K562 (cell line): ENCODE results near the gene NIPBL. TPM values are rescaled to one million over a fixed set of nuclear protein-coding genes. Genes with fewer than 3 reads are reported as not detected.
A peak's percentile ranks its signal among the peaks of the same experiment; 100 is the strongest.

Experiments
- ARID1B ChIP-seq: fragments of 450-650 bp; IDR thresholded peaks from 2 replicates; pipeline ENCODE4 v1.6.1; 2016; ENCODE audit warnings: antibody characterized with exemption, mild to moderate bottlenecking, inconsistent platforms
- ARID3A ChIP-seq: IDR thresholded peaks from 2 replicates; pipeline ENCODE4 v1.6.1; 2012; ENCODE audit warnings: low read depth, low read length, improper control_type of control experiment, borderline replicate concordance
- ATF6 ChIP-seq: sonication (generic); formaldehyde crosslinking; IDR thresholded peaks from 2 replicates; pipeline ENCODE4 v1.4.0; 2020; ENCODE audit warnings: mild to moderate bottlenecking, missing genetic modification reagents
- E2F1 ChIP-seq: sonication (generic); formaldehyde crosslinking; IDR thresholded peaks from 2 replicates; pipeline ENCODE4 v1.8.1; 2023; ENCODE audit warnings: mild to moderate bottlenecking, missing genetic modification reagents, moderate library complexity
- ESRRA ChIP-seq: fragments of 450-650 bp; IDR thresholded peaks from 2 replicates; pipeline ENCODE4 v1.6.1; 2014; ENCODE audit warnings: low read depth, mild to moderate bottlenecking, moderate library complexity, borderline replicate concordance
- HMGN3 ChIP-seq: IDR thresholded peaks from 2 replicates; pipeline ENCODE4 v1.6.1; 2011; ENCODE audit warnings: borderline replicate concordance, low read depth, mild to moderate bottlenecking, mixed read lengths, low read length; ENCODE audit not compliant: insufficient read length; ENCODE audit errors: extremely low read depth
- NFATC3 ChIP-seq: fragments of 450-650 bp; IDR thresholded peaks from 2 replicates; pipeline ENCODE4 v1.6.1; 2017; ENCODE audit warnings: mild to moderate bottlenecking
- RB1 ChIP-seq: fragments of 450-650 bp; IDR thresholded peaks from 2 replicates; pipeline ENCODE4 v1.6.1; 2017; ENCODE audit warnings: low read depth, mild to moderate bottlenecking
- SMARCA4 ChIP-seq: fragments of 450-650 bp; IDR thresholded peaks from 2 replicates; pipeline ENCODE4 v1.6.1; 2016
- THRB ChIP-seq: fragments of 450-650 bp; formaldehyde crosslinking; conservative IDR thresholded peaks from 2 replicates; pipeline ENCODE4 v1.4.0; 2022; ENCODE audit warnings: mild to moderate bottlenecking, missing genetic modification characterization
- ZC3H8 ChIP-seq: fragments of 450-650 bp; IDR thresholded peaks from 2 replicates; pipeline ENCODE4 v1.6.1; 2017
- ZNF583 ChIP-seq: fragments of 250-450 bp; sonication (Bioruptor Pico); IDR thresholded peaks from 2 replicates; pipeline ENCODE4 v1.4.0; 2020
- polyA plus RNA-seq, 8 experiments: library from polyadenylated mRNA; depleted of rRNA in 4 of 8; stranded (reverse) in 5 of 8; unstranded in 3 of 8; fragments of >200 nt; fragmentation: Nextera tagmentation in 2 of 8; fragmentation: Illumina TruSeq in 1 of 8; extraction: Ambion mirVana in 2 of 8; extraction: Trizol in 1 of 8; gene quantifications; 2 replicates each; pipeline versions ENCODE4 v1.2.1 to v1.2.3, GENCODE V29; 2011 to 2014; ENCODE audit warnings: inconsistent platforms in 1 of 8, missing spikeins in 1 of 8
- total RNA-seq, 7 experiments: library from RNA; depleted of rRNA in 6 of 7; stranded (reverse); fragments of >200 nt in 6 of 7; fragmentation: Illumina TruSeq in 2 of 7; extraction: Trizol in 2 of 7; gene quantifications; 2 replicates each; pipeline versions ENCODE4 v1.2.1 to v1.2.3, GENCODE V29; 2011 to 2021; ENCODE audit warnings: low replicate concordance in 1 of 7
- TF ChIP-seq, protein P1 (sequence below): fragments of 450-650 bp; formaldehyde crosslinking; IDR thresholded peaks from 2 replicates; pipeline ENCODE4 v1.4.0; 2020; ENCODE audit warnings: mild to moderate bottlenecking
- TF ChIP-seq, protein P2 (sequence below): fragments of 450-650 bp; IDR thresholded peaks from 2 replicates; pipeline ENCODE4 v1.6.1; 2017; ENCODE audit warnings: antibody characterized with exemption, mild to moderate bottlenecking

The NIPBL gene
- total and polyA plus RNA-seq, 9 of the 15 experiments (the other 6 are each of a cell fraction or from before 2014, with no cell fraction given), result 12.9 to 56.7 (median 38.9) TPM

DNA sequence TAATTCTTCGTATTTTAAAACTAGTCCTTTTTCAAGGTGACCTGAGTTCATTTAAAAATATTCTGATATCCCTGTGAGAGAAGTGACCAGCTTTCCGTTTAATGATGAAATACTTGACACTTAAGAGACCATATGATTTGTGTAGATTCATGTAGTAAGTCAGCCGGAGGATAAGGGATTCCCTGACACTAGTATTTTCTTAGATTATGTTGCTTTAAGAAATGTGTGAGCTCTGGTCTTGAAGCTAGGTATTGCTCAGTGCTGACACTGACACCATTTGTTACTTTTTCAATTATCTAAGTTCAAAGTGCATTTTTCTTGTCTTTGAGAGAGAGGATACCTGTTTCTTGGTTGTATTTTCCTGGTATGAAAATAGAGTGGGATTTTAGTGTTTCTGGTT, 4.2 kb downstream of the NIPBL start (continued):
- TF ChIP-seq, protein P1, sequence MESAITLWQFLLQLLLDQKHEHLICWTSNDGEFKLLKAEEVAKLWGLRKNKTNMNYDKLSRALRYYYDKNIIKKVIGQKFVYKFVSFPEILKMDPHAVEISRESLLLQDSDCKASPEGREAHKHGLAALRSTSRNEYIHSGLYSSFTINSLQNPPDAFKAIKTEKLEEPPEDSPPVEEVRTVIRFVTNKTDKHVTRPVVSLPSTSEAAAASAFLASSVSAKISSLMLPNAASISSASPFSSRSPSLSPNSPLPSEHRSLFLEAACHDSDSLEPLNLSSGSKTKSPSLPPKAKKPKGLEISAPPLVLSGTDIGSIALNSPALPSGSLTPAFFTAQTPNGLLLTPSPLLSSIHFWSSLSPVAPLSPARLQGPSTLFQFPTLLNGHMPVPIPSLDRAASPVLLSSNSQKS (CRISPR knock-in tag), result no peak
- peak; percentile 25; the same call in 1 of the 2 replicates for TF ChIP-seq SMARCA4
- TF ChIP-seq NFATC3, result no peak
- no peak for TF ChIP-seq THRB (CRISPR knock-in tag)
- TF ChIP-seq, protein P2, sequence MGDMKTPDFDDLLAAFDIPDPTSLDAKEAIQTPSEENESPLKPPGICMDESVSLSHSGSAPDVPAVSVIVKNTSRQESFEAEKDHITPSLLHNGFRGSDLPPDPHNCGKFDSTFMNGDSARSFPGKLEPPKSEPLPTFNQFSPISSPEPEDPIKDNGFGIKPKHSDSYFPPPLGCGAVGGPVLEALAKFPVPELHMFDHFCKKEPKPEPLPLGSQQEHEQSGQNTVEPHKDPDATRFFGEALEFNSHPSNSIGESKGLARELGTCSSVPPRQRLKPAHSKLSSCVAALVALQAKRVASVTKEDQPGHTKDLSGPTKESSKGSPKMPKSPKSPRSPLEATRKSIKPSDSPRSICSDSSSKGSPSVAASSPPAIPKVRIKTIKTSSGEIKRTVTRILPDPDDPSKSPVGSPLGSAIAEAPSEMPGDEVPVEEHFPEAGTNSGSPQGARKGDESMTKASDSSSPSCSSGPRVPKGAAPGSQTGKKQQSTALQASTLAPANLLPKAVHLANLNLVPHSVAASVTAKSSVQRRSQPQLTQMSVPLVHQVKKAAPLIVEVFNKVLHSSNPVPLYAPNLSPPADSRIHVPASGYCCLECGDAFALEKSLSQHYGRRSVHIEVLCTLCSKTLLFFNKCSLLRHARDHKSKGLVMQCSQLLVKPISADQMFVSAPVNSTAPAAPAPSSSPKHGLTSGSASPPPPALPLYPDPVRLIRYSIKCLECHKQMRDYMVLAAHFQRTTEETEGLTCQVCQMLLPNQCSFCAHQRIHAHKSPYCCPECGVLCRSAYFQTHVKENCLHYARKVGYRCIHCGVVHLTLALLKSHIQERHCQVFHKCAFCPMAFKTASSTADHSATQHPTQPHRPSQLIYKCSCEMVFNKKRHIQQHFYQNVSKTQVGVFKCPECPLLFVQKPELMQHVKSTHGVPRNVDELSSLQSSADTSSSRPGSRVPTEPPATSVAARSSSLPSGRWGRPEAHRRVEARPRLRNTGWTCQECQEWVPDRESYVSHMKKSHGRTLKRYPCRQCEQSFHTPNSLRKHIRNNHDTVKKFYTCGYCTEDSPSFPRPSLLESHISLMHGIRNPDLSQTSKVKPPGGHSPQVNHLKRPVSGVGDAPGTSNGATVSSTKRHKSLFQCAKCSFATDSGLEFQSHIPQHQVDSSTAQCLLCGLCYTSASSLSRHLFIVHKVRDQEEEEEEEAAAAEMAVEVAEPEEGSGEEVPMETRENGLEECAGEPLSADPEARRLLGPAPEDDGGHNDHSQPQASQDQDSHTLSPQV, result peak; percentile 13; the same call in 1 of the 2 replicates
- TF ChIP-seq ESRRA, result peak; percentile 51; the same call in 1 of the 2 replicates
- TF ChIP-seq ZNF583, result no peak
- TF ChIP-seq ATF6 (CRISPR knock-in tag), result no peak
- no peak for TF ChIP-seq RB1
- TF ChIP-seq ARID3A, result 0 out of 2 replicates have a peak, but pooled peaks have one; percentile 52
- TF ChIP-seq E2F1 (CRISPR knock-in tag), result no peak
- 0 out of 2 replicates have a peak, but pooled peaks have one; percentile 29 for TF ChIP-seq ARID1B
- TF ChIP-seq ZC3H8, result no peak
- TF ChIP-seq HMGN3, result no peak
